SK-N-SH (cell line): ENCODE measurements around the gene NF2. TPM values are rescaled to one million over a fixed set of nuclear protein-coding genes. Genes with fewer than 3 reads are reported as not detected.

Experiments used
- CTCF ChIA-PET: fragments of 300-600, 350-600 bp; formaldehyde crosslinking; extraction: SDS; loops from one replicate; lab custom pipeline; 2021; lab: Yijun Ruan, JAX
- POLR2A ChIA-PET: fragments of 350-600 bp; sonication (Branson Sonifier 250); formaldehyde crosslinking; extraction: SDS; loops from one replicate; lab custom pipeline; 2020; ENCODE audit warnings: antibody characterized with exemption, inconsistent platforms; lab: Yijun Ruan, JAX
- DNase-seq: peaks from one replicate; pipeline ENCODE4 v3.0.0; 2012
- H2AFZ ChIP-seq: fragments of 200-600 bp; sonication (generic); 2 replicates; pipeline ENCODE4 v1.8.1; 2016; ENCODE audit warnings: antibody characterized with exemption, mild to moderate bottlenecking, low read depth
- H3F3A ChIP-seq: fragments of 200-600 bp; sonication (generic); replicated peaks from 2 replicates; pipeline ENCODE3; 2016; ENCODE audit warnings: antibody characterized with exemption, mild to moderate bottlenecking; ENCODE audit not compliant: insufficient read depth
- H3K27ac ChIP-seq, 2 experiments: fragments of 200-500 bp in 1 of 2; fragments of 200-600 bp in 1 of 2; sonication (Bioruptor generic) in 1 of 2; sonication (generic), shearing (Covaris generic) in 1 of 2; 2 replicates each; pipeline versions ENCODE4 v1.5.1 to v1.6.1; 2014 to 2016; ENCODE audit warnings: low read depth in 2 of 2, inconsistent platforms in 1 of 2, low read length in 1 of 2, mild to moderate bottlenecking in 1 of 2, mixed read lengths in 1 of 2
- H3K27me3 ChIP-seq: fragments of 200-600 bp; sonication (generic), shearing (Covaris generic); 2 replicates; pipeline ENCODE4 v1.6.1; 2016; ENCODE audit warnings: mixed run types; ENCODE audit not compliant: insufficient read depth
- H3K36me3 ChIP-seq, 2 experiments: fragments of 200-500 bp in 1 of 2; fragments of 200-600 bp in 1 of 2; sonication (Bioruptor generic) in 1 of 2; sonication (generic) in 1 of 2; replicated peaks in 1 of 2; 2 replicates each; pipeline versions ENCODE3 to v1.5.1; 2014 to 2016; ENCODE audit warnings: low read length in 1 of 2, mild to moderate bottlenecking in 1 of 2; ENCODE audit not compliant: insufficient read depth in 2 of 2, control insufficient read depth in 1 of 2
- H3K4me1 ChIP-seq, 2 experiments: fragments of 200-500 bp in 1 of 2; fragments of 200-600 bp in 1 of 2; sonication (Bioruptor generic) in 1 of 2; sonication (generic), shearing (Covaris generic) in 1 of 2; 2 replicates each; pipeline versions ENCODE4 v1.5.1 to v1.6.1; 2014 to 2016; ENCODE audit warnings: low read depth in 1 of 2, low read length in 1 of 2, mixed run types in 1 of 2; ENCODE audit not compliant: insufficient read depth in 2 of 2, control insufficient read depth in 1 of 2
- H3K4me2 ChIP-seq: fragments of 200-600 bp; sonication (generic), shearing (Covaris generic); 2 replicates; pipeline ENCODE4 v1.6.1; 2017; ENCODE audit warnings: mixed run types
- H3K4me3 ChIP-seq, 2 experiments: fragments of 200-500 bp in 1 of 2; fragments of 200-600 bp in 1 of 2; sonication (Bioruptor generic) in 1 of 2; sonication (generic), shearing (Covaris generic) in 1 of 2; 2 replicates each; pipeline versions ENCODE4 v1.5.1 to v1.8.1; 2014 to 2016; ENCODE audit warnings: low read depth in 2 of 2, inconsistent platforms in 1 of 2, low read length in 1 of 2, mild to moderate bottlenecking in 1 of 2, mixed read lengths in 1 of 2, moderate library complexity in 1 of 2
- H3K79me2 ChIP-seq: fragments of 200-600 bp; sonication (generic); 2 replicates; pipeline ENCODE4 v1.8.1; 2017; ENCODE audit warnings: mild to moderate bottlenecking; ENCODE audit not compliant: insufficient read depth
- H3K9ac ChIP-seq: fragments of 200-600 bp; sonication (generic); 2 replicates; pipeline ENCODE4 v1.6.1; 2017; ENCODE audit warnings: mixed run types
- H3K9me2 ChIP-seq: fragments of 200-600 bp; sonication (generic); 2 replicates; pipeline ENCODE4 v1.6.1; 2017; ENCODE audit warnings: mixed run types
- H3K9me3 ChIP-seq: fragments of 200-600 bp; sonication (generic); 2 replicates; pipeline ENCODE4 v1.6.1; 2017; ENCODE audit warnings: mixed run types, mild to moderate bottlenecking, moderate library complexity
- H4K20me1 ChIP-seq: fragments of 200-600 bp; sonication (generic); 2 replicates; pipeline ENCODE4 v1.6.1; 2017; ENCODE audit warnings: mild to moderate bottlenecking, mixed run types; ENCODE audit not compliant: insufficient read depth
- CTCF ChIP-seq: fragments of 200-600 bp; sonication (generic); IDR thresholded peaks from 2 replicates; pipeline ENCODE4 v1.6.1; 2017; ENCODE audit warnings: antibody characterized with exemption, mild to moderate bottlenecking, moderate library complexity
- ELF1 ChIP-seq: IDR thresholded peaks from 2 replicates; pipeline ENCODE4 v1.4.0; 2012
- EZH2phosphoT487 ChIP-seq: fragments of 200-600 bp; sonication (generic); IDR thresholded peaks from 2 replicates; pipeline ENCODE4 v1.6.1; 2017; ENCODE audit warnings: low read depth, mixed run types, mild to moderate bottlenecking, antibody characterized with exemption, moderate library complexity, borderline replicate concordance
- FOXJ3 ChIP-seq: sonication (generic); formaldehyde crosslinking; IDR thresholded peaks from 2 replicates; pipeline ENCODE4 v1.5.1; 2020; ENCODE audit warnings: mild to moderate bottlenecking, missing genetic modification reagents
- FOXM1 ChIP-seq: IDR thresholded peaks from 2 replicates; pipeline ENCODE4 v1.4.0; 2012; ENCODE audit warnings: low read depth, mild to moderate bottlenecking
- GATA2 ChIP-seq: sonication (generic); formaldehyde crosslinking; IDR thresholded peaks from 2 replicates; pipeline ENCODE4 v1.5.0; 2020; ENCODE audit warnings: mild to moderate bottlenecking, missing genetic modification reagents
- IRF3 ChIP-seq: fragments of 150-350 bp; IDR thresholded peaks from 2 replicates; pipeline ENCODE4 v1.6.1; 2016; ENCODE audit warnings: mild to moderate bottlenecking, low read depth, low read length
- JUND ChIP-seq: IDR thresholded peaks from 2 replicates; pipeline ENCODE4 v1.4.0; 2012
- MXI1 ChIP-seq: IDR thresholded peaks from 2 replicates; pipeline ENCODE4 v1.6.1; 2012; ENCODE audit warnings: mild to moderate bottlenecking, low read depth, low read length, improper control_type of control experiment
- POLR2AphosphoS5 ChIP-seq: IDR thresholded peaks from 2 replicates; pipeline ENCODE4 v1.6.1; 2012; ENCODE audit warnings: low read depth, low read length
- RAD21 ChIP-seq: IDR thresholded peaks from 2 replicates; pipeline ENCODE4 v1.6.1; 2012; ENCODE audit warnings: mild to moderate bottlenecking, low read length
- RXRA ChIP-seq: IDR thresholded peaks from 2 replicates; pipeline ENCODE4 v1.4.0; 2012; ENCODE audit warnings: low read depth, mild to moderate bottlenecking, borderline replicate concordance
- SIN3A ChIP-seq: IDR thresholded peaks from 2 replicates; pipeline ENCODE4 v1.6.1; 2012; ENCODE audit warnings: low read depth, mild to moderate bottlenecking, low read length, moderate library complexity, borderline replicate concordance
- WGBS: methylation state at CpG from one replicate; pipeline ENCODE4 v1.1.6; 2017; ENCODE audit warnings: low lambda C conversion rate; 5-methylcytosine and 5-hydroxymethylcytosine counted together
- polyA plus RNA-seq, 3 experiments: library from polyadenylated mRNA; depleted of rRNA; stranded (reverse); fragments of >200 nt; gene quantifications; 2 replicates each; pipeline ENCODE4 v1.2.3, GENCODE V29; 2012

Gene NF2
- polyA plus RNA-seq, 1 of the 3 experiments (the other 2 are of a cell fraction): 44.1 TPM

GRCh38 chr22:29647954-29648737 is 44.7 kb downstream of the NF2 start:
- ChIA-PET CTCF (no interaction called here), POLR2A (no interaction called here)
- no peak overlapping the region for H3K4me2 ChIP-seq
- no peaks in the 10 kb centered on the region for H3K79me2 ChIP-seq
- WGBS: 98% methylated on average over 6 of the region's 6 CpGs
- no peaks in the 10 kb centered on the region for H4K20me1 ChIP-seq
- no peaks in the 10 kb centered on the region for H3K9me2 ChIP-seq
- H3K27me3 ChIP-seq: no peaks in the 10 kb centered on the region
- no peak for DNase-seq
- no peaks in the 10 kb centered on the region for H3K9me3 ChIP-seq
- H3K4me3 ChIP-seq: no peak overlapping the region
- H3K9ac ChIP-seq: no peak overlapping the region
- TF ChIP-seq MXI1 (no peak), JUND (no peak), GATA2 (CRISPR knock-in tag) (no peak), EZH2phosphoT487 (no peak), RAD21 (no peak), POLR2AphosphoS5 (no peak)
- no peaks in the 10 kb centered on the region for H3K4me1 ChIP-seq
- H3F3A ChIP-seq: no peaks in the 10 kb centered on the region
- no peak overlapping the region for H2AFZ ChIP-seq
- no peak overlapping the region for H3K27ac ChIP-seq
- peaks cover 15 to 29% of the 10 kb centered on the region in 2 experiments for H3K36me3 ChIP-seq

- Histone ChIP-seq H2AFZ (no peak overlapping the region), H3K27ac (no peak overlapping the region), H3K79me2 (no peaks in the 10 kb centered on the region), H3K27me3 (no peaks in the 10 kb centered on the region), H3K4me2 (no peak overlapping the region), H3F3A (no peaks in the 10 kb centered on the region), H3K4me1 (no peaks in the 10 kb centered on the region), H3K9me3 (no peaks in the 10 kb centered on the region), H3K9ac (no peak overlapping the region), H4K20me1 (no peaks in the 10 kb centered on the region), H3K9me2 (no peaks in the 10 kb centered on the region), H3K4me3 (no peak overlapping the region), H3K36me3 (peaks cover 13 to 38% of the 10 kb centered on the region in 2 experiments)
- POLR2A ChIA-PET: no interaction called here
- DNase-seq: no peak
- CTCF ChIA-PET: no interaction called here
- 95% methylated on average over 5 of the region's 5 CpGs for WGBS
- TF ChIP-seq RAD21: no peak
- TF ChIP-seq ELF1: no peak
- no peak for TF ChIP-seq IRF3
- TF ChIP-seq FOXM1: no peak
- TF ChIP-seq RXRA: no peak
- TF ChIP-seq SIN3A: no peak
Measured at GRCh38 chr22:29650370-29650769, 46.9 kb downstream of the NF2 start.

- 94% methylated on average over 1 of the region's 1 CpG for WGBS
- no peaks in the 10 kb centered on the region for H3K9me3 ChIP-seq
- DNase-seq: no peak
- CTCF ChIA-PET: interaction anchor here (1.2 to 1.7 kb wide), 2 partner anchors 25 to 437 kb away, joined by 4 read pairs; no protein-coding TSS in a partner anchor
- H3K79me2 ChIP-seq: no peaks in the 10 kb centered on the region
- no peaks in the 10 kb centered on the region for H4K20me1 ChIP-seq
- H3K4me3 ChIP-seq: no peak overlapping the region
- no peak overlapping the region for H3K9ac ChIP-seq
- H2AFZ ChIP-seq: no peak overlapping the region
- no peak overlapping the region for H3K4me2 ChIP-seq
- TF ChIP-seq FOXJ3 (no peak), CTCF (no peak), RAD21 (no peak)
- TF ChIP-seq, all 33 proteins: peak for 0
- Histone ChIP-seq H3K27me3 (no peaks in the 10 kb centered on the region), H3K27ac (no peak overlapping the region), H3F3A (no peaks in the 10 kb centered on the region), H3K4me1 (no peaks in the 10 kb centered on the region), H3K9me2 (no peaks in the 10 kb centered on the region), H3K36me3 (peaks cover 11 to 31% of the 10 kb centered on the region in 2 experiments)
- POLR2A ChIA-PET: no interaction called here
Measured at GRCh38 chr22:29651652-29652051, 48.2 kb downstream of the NF2 start.
